PC-9 (cell line): ENCODE measurements around the gene PTGFRN. TPM values are rescaled to one million over a fixed set of nuclear protein-coding genes. Genes with fewer than 3 reads are reported as not detected.

Experiments used
- BruUV-seq: library from RNA; stranded (reverse); fragments of 400-500 nt; replicated peaks from 2 replicates; lab custom pipeline; 2021; lab: Mats Ljungman, UMichigan
- CTCF ChIA-PET: fragments of 300-600 bp; sonication (Branson Sonifier 250); formaldehyde crosslinking; loops from one replicate; lab custom pipeline; 2022; ENCODE audit warnings: antibody characterized with exemption; lab: Charles Lee
- POLR2A ChIA-PET: fragments of 300-600 bp; sonication (Branson Sonifier 250); formaldehyde crosslinking; loops from one replicate; lab custom pipeline; 2022; ENCODE audit warnings: antibody characterized with exemption; ENCODE audit not compliant: unreplicated experiment; lab: Charles Lee
- DNase-seq, 2 experiments: peaks; one replicate each; pipeline versions ENCODE4 v3.0.0 to v3.0.0-alpha.2; 2015 to 2022; ENCODE audit warnings: mixed read lengths in 1 of 2
- H2AFZ ChIP-seq: fragments of 200-600 bp; sonication (generic); 2 replicates; pipeline ENCODE4 v1.8.1; 2017; ENCODE audit warnings: antibody characterized with exemption
- H3F3A ChIP-seq: fragments of 200-600 bp; sonication (generic); 2 replicates; pipeline ENCODE4 v1.8.1; 2017; ENCODE audit warnings: antibody characterized with exemption, mild to moderate bottlenecking, low read depth; ENCODE audit not compliant: insufficient read depth
- H3K27ac ChIP-seq: fragments of 200-600 bp; sonication (generic); 2 replicates; pipeline ENCODE4 v1.6.1; 2016; ENCODE audit warnings: mixed run types
- H3K27me3 ChIP-seq: fragments of 200-600 bp; sonication (generic); 2 replicates; pipeline ENCODE4 v1.6.1; 2016; ENCODE audit warnings: low read depth, mixed run types; ENCODE audit not compliant: insufficient read depth
- H3K36me3 ChIP-seq: fragments of 200-600 bp; sonication (generic); 2 replicates; pipeline ENCODE4 v1.6.1; 2016; ENCODE audit warnings: low read depth, mixed run types
- H3K4me1 ChIP-seq: fragments of 200-600 bp; sonication (generic); replicated peaks from 2 replicates; pipeline ENCODE4 v1.6.1; 2016; ENCODE audit warnings: mixed run types; ENCODE audit not compliant: insufficient read depth
- H3K4me2 ChIP-seq: fragments of 200-600 bp; sonication (generic); 2 replicates; pipeline ENCODE4 v1.6.1; 2017; ENCODE audit warnings: mixed run types
- H3K4me3 ChIP-seq: fragments of 200-600 bp; sonication (generic); 2 replicates; pipeline ENCODE4 v1.6.1; 2016; ENCODE audit warnings: mixed run types
- H3K79me2 ChIP-seq: fragments of 200-600 bp; sonication (generic); 2 replicates; pipeline ENCODE4 v1.6.1; 2017; ENCODE audit warnings: low read depth, mixed run types
- H3K9me2 ChIP-seq: fragments of 200-600 bp; sonication (generic); 2 replicates; pipeline ENCODE4 v1.8.1; 2017; ENCODE audit warnings: mild to moderate bottlenecking; ENCODE audit not compliant: insufficient read depth
- H3K9me3 ChIP-seq: fragments of 200-600 bp; sonication (generic); 2 replicates; pipeline ENCODE4 v1.8.1; 2016; ENCODE audit warnings: low read depth; ENCODE audit not compliant: insufficient read depth
- H4K20me1 ChIP-seq: fragments of 200-600 bp; sonication (generic); 2 replicates; pipeline ENCODE4 v1.8.1; 2017; ENCODE audit not compliant: insufficient read depth
- CTCF ChIP-seq: fragments of 200-600 bp; sonication (generic); conservative IDR thresholded peaks from 2 replicates; pipeline ENCODE4 v1.6.1; 2017; ENCODE audit warnings: mixed run types, antibody characterized with exemption, mild to moderate bottlenecking, moderate library complexity
- EZH2 ChIP-seq: fragments of 200-600 bp; sonication (generic); IDR thresholded peaks from 2 replicates; pipeline ENCODE4 v1.8.0; 2017; ENCODE audit warnings: antibody characterized with exemption, low read depth
- intact Hi-C: fragments of 100-400 bp; cut with micrococcal nuclease; formaldehyde crosslinking; loops from one replicate; pipeline ENCODE4 v1.10.0; 2022; ENCODE audit not compliant: unreplicated experiment
- total RNA-seq: library from RNA; stranded (reverse); gene quantifications from 2 replicates; pipeline ENCODE4 v1.2.3, GENCODE V29; 2021

PTGFRN gene
- total RNA-seq, 1 experiment from 2014 or later = 87.3 TPM

- Histone ChIP-seq H3K4me3 (no peak overlapping the region), H3F3A (no peaks in the 10 kb centered on the region), H3K27me3 (no peaks in the 10 kb centered on the region), H4K20me1 (no peaks in the 10 kb centered on the region), H3K27ac (no peak overlapping the region), H3K9me3 (no peaks in the 10 kb centered on the region), H2AFZ (no peak overlapping the region), H3K9me2 (no peaks in the 10 kb centered on the region; the same call in 1 of the 2 replicates), H3K4me2 (no peak overlapping the region), H3K4me1 (no peaks in the 10 kb centered on the region), H3K36me3 (no peaks in the 10 kb centered on the region), H3K79me2 (no peaks in the 10 kb centered on the region)
- ChIA-PET CTCF (no interaction called here), POLR2A (no interaction called here)
- intact Hi-C loops = no loop called here
- TF ChIP-seq EZH2 (no peak), CTCF (no peak)
- no peak for DNase-seq
- no TSS peak for BruUV-seq
These were observed 112.4 kb downstream of the PTGFRN start for GRCh38 chr1:117022114-117022513.

GRCh38 chr1:117025568-117025967 is 115.9 kb downstream of the PTGFRN start:
- Histone ChIP-seq H3K79me2 (no peaks in the 10 kb centered on the region), H3K4me2 (no peak overlapping the region), H3K27me3 (no peaks in the 10 kb centered on the region), H3K27ac (no peak overlapping the region), H2AFZ (no peak overlapping the region), H3K36me3 (no peaks in the 10 kb centered on the region), H3F3A (no peaks in the 10 kb centered on the region), H3K9me2 (no peaks in the 10 kb centered on the region; the same call in 1 of the 2 replicates), H4K20me1 (no peaks in the 10 kb centered on the region), H3K9me3 (no peaks in the 10 kb centered on the region), H3K4me1 (no peaks in the 10 kb centered on the region), H3K4me3 (no peak overlapping the region)
- CTCF ChIA-PET = no interaction called here
- BruUV-seq = no TSS peak
- no peak for TF ChIP-seq EZH2
- TF ChIP-seq CTCF = no peak
- DNase-seq = no peak
- POLR2A ChIA-PET = no interaction called here
- intact Hi-C loops = no loop called here

- H3K27ac ChIP-seq = no peak overlapping the region
- ChIA-PET CTCF (no interaction called here), POLR2A (no interaction called here)
- intact Hi-C loops = no loop called here
- no peaks in the 10 kb centered on the region for H3K79me2 ChIP-seq
- H3K4me2 ChIP-seq = no peak overlapping the region
- H3K27me3 ChIP-seq = no peaks in the 10 kb centered on the region
- H3F3A ChIP-seq = no peaks in the 10 kb centered on the region
- no peaks in the 10 kb centered on the region for H3K4me1 ChIP-seq
- no peaks in the 10 kb centered on the region for H4K20me1 ChIP-seq
- BruUV-seq = no TSS peak
- no peak overlapping the region for H3K4me3 ChIP-seq
- DNase-seq = no peak
- TF ChIP-seq EZH2 = no peak
- TF ChIP-seq CTCF = no peak
- no peaks in the 10 kb centered on the region for H3K36me3 ChIP-seq
- no peaks in the 10 kb centered on the region; the same call in 1 of the 2 replicates for H3K9me2 ChIP-seq
- no peaks in the 10 kb centered on the region for H3K9me3 ChIP-seq
- H2AFZ ChIP-seq = no peak overlapping the region
These were observed 116.6 kb downstream of the PTGFRN start for GRCh38 chr1:117026361-117026760.
